Femur (tissue), 1 donor: ENCODE measurements around the gene CTNNBL1.
"Not testable (repeated sequence)": the region's sequence is repeated elsewhere in the genome, so short reads cannot be mapped to it uniquely, and the experiment has no call there.

Experiments used
- DNase-seq: peaks from one replicate; pipeline ENCODE4 v3.0.0-alpha.2; 2017

CTNNBL1 gene

DNA sequence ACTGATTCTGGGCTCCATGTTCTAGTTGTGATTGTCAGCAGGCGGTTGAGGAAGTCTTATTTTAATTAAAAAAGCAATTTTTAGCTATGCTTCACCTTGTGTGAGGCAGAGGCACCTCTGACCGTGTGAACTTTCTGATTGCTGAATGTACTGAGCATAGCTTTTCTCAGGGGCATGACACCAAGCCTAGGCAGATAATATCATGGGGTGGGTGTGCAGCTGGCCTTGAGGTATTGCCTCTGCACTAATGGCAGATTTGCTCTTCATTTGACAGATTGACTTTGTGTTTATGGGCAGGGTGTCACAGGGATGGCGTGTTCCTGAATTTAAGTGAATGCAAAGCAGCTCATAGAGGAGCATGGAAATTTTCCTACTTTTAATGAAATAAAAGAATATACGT is 19.6 kb downstream of the CTNNBL1 start:
- DNase-seq = no peak

DNA sequence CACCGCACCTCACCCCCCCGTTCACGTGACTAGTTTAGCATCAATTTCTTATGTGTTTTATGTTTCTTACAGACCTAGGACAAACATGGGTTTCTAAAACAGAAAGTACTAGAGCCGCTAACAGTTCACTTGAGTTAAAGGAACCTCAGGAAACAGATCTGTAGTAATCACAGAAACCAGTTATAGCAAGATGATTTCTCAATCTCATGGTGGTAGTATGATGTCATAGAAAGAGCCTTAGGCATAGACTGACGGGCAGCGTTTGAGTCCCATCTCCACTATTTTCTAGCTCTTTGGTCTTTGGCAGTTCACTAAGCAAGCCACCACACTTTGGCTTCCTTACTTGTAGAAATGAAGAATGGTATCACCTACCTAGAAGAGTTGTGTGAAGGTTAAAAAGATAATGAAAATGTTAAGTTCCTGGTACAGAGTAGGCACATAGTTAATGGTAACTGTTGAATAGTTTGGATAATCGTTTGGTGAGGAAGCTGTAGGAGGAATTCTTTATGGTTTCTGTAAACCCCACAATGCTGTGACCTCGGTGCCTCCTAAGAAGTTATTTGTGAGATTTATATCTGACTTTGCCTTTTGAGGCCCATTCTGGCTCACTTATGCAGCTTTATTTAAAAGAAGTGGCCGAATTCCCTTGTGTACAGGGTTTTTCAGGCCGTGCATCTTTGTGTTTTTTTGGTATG is 21.3 kb downstream of the CTNNBL1 start:
- no peak for DNase-seq

DNA sequence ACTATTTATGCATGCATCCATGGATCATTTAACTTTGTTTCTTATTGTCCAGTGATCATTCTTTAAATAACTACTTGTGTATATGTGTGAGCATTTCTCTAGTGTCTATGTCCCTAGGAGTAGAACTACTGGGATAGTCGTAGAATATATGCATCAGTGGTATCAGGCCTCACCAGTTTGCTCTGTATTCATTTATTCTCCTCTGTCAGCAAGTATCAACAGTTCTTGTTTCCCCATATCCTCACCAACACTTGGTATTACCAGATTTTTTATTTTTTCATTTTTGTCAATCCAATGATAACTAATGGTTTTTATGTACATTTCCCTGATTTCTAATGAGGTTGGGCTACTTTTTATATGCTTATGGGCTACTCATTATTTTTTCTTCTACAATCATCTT is 27.9 kb downstream of the CTNNBL1 start:
- DNase-seq = no peak

DNA sequence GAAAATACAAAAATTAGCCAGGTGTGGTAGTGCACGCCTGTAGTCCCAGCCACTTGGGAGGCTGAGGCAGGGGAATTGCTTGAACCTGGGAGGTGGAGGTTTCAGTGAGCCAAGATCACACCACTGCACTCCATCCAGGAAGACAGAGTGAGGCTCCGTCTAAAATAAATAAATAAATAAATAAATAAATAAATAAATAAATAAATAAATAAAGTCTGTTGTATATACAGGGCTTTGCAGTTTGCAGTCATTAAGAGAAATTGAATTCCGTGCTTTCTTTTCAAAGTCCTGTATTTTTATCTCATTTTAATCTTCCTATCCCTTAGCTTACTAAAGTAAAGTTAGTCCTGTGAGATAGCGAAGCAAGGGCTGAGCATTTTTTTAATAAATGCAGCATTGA is 28.5 kb downstream of the CTNNBL1 start:
- DNase-seq = not testable (repeated sequence)

DNA sequence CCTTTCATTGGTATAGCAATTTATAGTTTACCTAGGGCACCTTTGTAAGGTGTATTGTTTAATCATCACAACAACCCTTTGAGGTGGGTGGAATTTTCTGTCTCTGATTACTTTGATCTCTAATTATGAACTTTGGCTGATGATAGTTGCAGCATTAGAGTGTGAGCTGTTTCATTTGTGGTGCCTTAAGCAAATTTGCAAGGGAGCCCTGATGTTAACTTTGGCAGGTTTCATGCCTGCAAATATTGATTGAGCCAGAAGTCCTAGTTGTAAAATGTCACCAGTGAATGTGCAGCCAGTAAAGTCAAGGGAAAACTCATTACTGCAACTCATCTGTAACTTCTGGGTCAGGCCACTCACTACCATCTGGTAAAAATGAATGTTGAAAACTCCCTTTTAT is 29.8 kb downstream of the CTNNBL1 start:
- no peak for DNase-seq

DNA sequence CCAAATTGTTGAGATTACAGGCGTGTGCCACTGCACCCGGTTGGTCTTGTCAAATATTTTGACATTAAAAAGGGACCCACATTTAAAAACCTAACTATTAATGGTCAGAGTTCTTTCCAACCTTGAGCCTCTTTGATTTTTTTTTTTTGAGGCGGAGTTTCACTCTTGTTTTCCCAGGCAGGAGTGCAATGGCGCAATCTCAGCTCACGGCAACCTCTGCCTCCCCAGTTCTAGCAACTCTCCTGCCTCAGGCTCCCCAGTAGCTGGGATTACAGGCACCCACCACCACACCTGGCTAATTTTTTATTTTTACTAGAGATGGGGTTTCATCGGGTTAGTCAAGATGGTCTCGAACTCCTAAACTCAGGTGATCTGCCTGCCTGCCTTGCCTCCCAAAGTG is 31.3 kb downstream of the CTNNBL1 start:
- no peak for DNase-seq

DNA sequence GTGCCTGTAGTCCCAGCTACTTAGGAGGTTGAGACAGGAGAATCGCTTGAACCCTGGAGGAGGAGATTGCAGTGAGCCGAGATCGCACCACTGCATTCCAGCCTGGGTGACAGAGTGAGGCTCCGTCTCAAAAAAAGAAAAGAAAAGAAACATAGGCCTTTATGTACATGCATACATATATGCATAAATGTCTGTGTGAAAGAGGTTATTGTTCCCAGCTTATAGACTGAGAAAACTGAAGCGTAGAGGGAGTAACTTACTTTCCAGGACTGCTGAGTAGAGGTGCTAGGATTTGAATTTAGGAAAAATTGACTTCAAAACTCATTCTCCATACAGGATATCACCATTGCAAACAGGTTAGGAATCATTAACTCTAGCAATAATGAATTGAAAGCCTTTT is 32.0 kb downstream of the CTNNBL1 start:
- DNase-seq = no peak

DNA sequence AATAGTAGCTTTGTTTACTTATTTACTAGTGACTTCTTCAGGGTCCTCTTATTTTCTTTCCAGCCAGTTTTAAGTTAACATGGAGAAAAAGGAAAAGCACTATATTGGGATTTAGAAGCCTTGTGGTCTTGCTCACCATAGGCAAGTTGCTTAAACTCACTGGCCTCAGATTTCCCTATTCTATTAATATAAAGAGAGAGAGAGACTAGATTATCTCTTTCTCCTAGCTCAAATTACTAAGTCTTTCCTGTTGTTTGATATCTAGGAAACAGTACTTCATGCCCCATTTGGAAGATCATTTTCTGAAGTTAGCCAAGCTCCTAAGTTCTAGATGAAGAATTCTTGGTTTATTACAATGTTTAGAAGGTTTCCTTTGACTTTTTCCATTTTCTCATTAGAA is 32.5 kb downstream of the CTNNBL1 start:
- DNase-seq = no peak

DNA sequence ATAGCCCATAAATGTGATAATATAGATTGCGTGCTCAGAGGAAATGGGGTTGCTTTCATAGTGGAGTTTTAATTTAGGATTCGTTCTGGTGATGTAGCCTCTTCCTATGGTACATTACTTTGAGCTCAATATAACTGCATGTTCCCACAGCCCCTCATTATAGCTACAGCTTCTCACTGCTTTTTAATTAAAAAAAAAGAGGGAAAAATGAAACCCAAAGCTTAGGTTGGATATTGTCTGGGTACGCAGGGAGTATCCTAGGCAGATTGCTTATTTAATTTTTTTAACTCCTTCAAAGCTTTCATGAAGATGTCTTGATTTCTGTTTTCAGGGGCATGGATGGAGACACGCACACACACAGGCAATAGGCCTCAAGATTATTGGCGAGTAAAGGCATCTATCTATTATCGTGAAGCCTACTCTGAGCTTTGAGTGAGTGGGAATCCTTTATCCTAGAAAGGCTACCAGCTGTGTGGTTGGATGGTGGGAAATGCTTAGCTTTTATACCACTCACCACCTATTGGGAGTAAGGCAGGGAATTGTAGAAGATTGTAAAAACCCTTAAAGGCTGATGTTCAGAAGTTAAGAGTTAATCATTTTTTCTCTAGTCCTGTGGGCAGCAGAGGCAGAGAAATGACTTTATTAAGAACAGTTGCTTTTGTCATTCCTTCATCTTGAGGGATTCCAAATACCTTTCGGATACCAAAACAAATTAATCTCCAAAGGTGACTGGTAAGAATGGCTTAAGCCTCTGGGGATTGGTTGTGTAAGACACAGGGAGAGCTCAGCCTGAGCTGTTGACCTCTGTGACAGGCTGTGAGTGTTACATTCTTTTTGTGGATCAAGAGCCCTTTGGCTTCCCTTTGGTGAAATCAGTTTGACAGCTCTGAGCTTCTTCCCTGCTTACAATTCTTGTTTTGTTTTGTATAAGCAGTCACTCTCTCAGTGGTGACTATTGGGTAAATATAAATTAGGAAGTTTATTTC is 33.4 kb downstream of the CTNNBL1 start:
- no peak for DNase-seq

DNA sequence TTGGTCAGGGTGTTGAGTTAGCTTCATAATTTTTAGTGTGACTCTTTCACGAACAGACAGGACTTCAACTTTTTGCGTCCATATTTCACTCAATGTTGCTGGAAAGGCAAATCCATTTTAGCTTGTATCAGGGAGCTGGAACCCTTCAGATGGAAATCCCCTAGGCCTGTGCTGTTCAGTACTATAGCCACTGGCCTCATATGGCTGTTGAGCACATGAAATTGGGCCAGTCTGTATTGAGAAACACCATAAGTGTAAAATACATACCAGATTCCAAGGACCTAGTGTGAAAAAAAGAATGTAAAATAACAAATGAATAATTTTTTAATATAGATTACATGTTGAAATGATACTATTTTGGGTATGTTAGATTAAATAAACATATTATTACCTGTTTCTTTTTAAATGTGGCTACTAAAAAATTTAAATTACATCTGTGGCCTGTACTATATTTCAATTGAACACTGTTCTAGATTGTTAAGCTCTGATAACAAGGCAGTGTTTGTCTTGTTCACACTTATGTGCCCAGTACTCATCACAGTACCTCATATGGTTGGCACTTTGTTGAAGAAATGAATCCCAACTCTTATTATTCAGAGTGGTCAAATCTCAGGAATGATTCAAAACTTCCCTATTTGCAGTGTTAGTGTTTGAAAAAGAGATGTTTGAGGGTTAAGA is 34.3 kb downstream of the CTNNBL1 start:
- DNase-seq = no peak

DNA sequence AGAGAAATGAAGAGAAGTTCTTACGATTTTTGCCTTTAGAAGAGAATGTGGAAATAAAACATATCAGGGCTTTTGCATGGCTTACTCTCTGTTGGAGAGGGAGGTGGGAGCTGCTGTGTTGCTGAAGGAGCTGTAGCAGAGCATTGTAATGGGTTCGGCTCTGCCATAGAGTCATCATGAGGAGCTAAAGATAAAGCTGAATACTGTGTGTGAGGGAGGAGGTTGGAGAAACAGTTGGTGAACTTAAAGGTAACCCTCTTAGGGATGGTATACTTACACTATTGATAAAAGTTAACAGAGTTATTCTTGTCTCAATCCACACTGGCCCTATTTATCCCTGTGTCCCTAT is 34.8 kb downstream of the CTNNBL1 start:
- no peak for DNase-seq

DNA sequence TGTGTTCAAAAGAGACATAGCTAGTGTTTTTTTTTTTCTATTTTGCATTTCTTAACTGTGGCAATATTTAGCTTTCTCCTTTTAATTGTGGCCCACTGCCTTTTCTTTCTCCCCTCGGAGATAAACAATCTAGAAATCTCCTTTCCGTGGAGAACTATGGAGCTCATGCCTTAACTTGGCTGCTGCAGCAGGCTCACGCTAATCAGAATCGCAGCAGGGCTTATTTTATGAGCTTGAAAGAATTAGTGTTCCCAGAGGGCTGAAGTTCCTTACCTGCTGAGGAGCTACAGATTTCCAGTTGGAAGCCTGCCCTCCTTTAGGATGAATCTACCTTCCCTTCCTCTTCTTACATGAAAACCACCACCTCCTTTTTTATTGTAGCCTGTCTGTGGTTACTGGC is 35.6 kb downstream of the CTNNBL1 start:
- DNase-seq = no peak

DNA sequence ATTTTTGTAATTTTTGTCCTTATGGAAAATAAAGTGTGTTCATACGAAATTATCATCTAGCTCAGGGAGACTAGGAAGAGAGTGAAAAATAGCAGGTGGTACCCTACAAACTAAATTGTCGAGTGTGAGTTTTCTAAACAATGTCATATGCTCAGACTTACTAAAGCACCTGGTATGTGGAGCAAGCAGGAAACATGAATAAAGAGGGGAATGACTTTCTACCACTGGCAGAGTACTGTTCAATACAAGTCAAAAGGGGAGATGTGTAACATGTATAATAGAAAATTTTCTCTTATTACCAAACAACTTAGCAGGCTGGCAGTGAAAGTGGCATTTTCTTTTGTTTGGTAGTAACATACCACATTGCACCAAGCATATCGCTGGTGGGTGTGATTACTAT is 36.1 kb downstream of the CTNNBL1 start:
- no peak for DNase-seq

DNA sequence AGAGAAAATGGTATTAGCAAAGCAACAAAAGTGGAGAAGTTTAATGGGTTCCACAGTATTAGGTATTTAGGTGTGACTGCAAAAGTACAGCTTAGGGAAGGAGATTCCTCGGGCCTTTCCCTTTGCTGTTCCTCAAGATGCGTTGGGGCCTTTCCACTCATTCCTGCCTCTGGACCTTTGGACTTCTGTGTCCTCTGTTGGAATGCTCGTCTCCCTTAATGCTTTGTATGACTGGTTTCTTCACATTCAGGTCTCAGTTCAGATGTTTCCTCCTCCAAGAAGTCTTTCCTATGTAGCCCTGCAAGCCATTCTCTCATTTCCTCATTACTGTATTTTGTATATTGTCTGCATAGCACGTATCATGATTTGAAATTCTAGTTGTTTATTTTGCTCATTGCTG is 39.6 kb downstream of the CTNNBL1 start:
- no peak for DNase-seq

DNA sequence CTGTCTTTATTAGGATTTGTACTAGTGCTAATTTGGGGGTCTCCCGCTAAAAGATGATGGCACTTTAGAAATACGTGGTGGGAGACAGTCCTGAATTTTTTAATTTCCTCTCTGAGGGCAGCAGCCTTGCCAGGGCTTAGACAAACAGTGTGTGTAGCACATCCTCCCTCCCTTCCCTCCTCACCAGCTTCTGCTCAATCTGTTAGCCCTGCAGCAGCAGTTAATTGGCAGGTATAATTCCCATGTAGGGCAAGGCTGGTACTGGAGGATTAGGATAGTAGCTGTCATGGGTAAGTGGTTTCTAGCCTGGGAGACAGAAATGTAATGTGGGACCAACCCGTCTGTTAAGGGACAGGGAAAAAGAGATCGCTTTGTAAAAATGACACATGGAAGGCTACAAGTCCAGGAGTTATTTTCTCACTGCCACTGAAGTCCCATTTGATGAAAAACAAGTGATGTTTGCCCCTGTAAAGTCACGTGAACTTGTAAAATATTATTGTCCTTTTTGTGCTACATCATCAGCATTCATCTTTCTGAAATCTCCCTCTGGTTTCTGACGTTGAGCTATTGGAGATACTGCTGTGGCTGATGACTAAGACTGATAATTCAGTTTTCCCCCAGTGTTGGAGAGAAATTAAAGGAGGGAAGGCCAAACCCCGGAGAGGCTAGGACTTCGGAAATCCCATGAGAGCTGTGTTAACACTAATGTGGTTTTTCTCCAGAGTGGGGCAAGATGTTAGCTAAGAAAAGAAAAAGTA is 40.6 kb downstream of the CTNNBL1 start:
- no peak for DNase-seq

DNA sequence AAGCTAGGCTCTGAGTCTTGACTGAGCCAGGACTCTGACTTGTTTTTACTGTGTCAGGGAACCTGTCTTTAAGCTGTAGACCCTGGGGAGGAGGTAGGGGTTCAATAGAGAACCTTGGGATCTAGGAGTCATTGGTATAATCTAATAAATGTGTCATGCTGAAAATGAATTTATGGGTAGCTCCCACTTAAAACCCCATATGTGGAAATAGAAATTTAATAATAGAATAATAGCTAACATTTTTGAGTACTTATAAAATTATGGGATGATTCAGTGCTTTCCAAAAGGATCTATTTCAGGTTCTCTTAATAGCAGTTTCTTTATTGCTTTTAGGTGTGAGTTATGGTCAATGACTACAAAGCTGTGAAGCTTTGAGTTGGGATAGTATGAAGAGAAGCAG is 41.7 kb downstream of the CTNNBL1 start:
- DNase-seq = no peak

DNA sequence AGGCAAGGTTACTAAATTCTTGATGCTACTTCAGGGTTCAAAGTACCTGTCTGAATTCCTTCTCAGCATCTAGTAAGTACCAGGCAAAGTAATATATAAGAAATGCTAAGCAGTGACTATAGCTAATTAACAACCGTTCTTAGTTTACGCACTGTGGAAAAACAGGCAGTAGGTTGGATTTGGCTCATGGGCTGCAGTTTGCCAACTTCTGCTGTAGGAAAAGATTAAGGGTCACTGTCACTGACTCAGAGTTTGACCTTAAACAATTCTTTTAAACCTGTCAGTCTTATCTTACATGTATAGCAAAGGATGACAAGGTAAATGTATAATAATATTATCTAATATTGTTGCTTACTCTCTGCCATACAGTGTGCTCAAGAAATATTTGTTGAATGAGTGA is 42.3 kb downstream of the CTNNBL1 start:
- no peak for DNase-seq

DNA sequence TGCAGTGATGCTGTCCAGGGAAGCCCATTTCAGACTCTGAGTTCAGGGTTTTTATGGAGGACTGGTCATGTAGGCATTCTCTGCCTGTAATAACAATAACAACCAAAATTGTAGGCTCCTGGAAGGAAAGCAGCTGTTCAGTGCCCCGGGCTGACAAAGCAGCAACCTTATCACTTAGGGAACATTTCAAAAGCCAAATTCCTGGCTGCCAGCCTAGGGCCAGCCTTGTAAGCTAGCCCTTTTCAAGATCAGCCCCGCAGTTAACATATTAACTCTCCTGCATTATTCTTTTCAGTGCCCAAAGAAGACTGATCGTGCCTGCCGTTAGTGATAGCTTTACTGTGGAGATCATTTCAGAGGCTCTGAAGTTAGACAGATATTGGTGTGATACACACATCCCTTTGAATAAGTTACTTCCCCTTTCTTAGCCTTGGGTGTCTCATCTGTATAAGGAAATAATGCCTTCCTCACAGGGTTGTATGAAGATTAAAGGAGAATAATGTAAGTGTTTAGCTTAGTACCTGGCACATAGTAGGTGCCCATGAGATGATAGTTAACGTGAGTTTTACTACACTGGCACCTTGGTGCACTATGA is 44.1 kb downstream of the CTNNBL1 start:
- no peak for DNase-seq

DNA sequence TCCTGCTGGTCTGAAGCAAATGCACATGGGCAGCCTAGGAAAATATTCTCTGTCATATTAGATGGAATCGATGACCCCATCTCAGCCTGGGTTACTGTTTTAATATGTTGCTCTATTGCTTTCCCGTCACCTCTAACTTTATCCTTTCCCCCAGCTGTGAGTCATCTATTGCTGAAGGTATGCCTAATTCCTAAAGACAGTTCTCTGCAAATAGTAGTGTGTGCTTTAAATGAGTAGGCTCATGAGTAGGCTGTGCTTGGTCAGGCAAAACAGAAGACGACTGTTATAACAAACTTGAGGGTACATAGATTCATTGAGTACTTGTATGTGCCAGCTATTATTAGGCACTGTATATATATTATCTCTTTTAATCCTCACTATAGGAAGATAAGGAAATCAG is 47.2 kb downstream of the CTNNBL1 start:
- no peak for DNase-seq

DNA sequence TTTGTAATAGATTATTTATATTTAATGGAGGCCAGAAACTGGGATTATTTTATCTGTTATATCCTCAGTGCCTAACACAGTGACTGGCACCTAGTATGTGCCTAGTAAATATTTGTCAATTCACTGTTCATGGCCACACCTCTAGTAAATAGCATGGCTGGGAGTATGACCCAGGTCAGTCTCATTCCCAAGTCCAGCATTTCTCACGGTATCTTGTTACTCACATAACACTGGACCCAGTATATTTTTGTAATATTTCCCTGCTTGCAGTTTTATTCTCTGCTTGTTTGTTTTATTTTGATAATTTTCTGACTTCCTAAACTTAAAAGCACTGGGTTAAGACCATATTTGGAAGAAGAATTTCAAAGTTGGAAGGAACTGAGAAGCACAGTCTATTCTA is 47.7 kb downstream of the CTNNBL1 start:
- DNase-seq = no peak

DNA sequence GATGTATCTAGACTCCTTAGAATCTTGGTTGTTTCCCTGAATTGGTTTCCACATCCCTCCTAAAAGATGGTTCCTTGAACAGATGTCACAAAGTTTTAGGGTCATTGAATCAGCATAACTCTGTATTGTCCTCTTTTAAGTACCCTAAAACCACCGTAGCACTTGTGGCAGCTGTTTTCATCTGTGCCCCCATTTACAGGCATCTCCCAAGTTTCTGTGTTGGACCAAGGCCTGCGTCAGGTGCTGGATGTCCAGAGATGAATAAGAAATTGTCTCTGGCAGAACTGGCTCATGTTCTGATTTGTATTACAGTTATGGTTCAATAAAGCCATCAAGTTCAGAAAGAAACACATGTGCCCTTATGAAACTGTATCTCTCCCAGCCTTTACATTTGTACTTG is 48.3 kb downstream of the CTNNBL1 start:
- no peak for DNase-seq

DNA sequence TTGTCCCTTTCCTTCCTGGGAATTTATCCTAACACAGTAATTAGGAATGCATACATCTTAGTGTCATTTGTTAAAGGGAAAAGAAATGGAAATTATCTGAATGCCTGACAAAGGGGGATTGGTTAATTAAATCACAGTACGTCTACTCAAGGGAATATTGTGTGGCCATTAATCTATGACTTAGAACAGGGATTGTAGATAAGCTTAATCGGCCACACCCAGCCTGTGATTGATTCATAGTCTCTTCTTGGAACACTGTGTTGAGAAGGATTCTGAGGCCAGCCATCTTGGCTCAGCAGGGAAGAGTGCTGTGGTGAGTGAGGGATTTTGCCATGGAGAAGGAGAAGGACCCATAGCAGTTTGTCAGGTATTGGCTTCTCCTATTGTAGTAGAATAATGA is 50.5 kb downstream of the CTNNBL1 start:
- DNase-seq = no peak

DNA sequence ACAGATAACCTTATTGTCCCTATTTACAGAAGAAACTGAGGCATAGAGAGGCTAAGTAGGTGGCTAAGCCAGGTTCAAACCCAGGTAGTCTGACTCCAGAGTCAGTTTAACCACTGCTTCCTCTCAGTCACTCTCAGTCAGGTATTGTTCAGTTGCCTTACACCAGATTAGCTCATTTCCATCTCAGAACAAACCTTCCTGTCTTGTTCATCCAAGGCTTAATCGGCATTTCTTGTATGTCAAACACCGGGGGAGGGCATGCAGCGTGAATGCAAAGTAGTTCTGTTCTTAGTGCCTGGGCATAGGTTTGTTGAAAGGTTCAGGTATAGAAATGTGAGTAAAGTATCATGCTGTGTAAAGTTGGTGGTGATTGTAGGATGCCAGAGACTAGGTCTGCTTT is 51.7 kb downstream of the CTNNBL1 start:
- DNase-seq = no peak
